ENCODE data around the gene DCUN1D4.
"Not testable (repeated sequence)": the region's sequence is repeated elsewhere in the genome, so short reads cannot be mapped to it uniquely, and the experiment has no call there.

DCUN1D4 gene

DNA sequence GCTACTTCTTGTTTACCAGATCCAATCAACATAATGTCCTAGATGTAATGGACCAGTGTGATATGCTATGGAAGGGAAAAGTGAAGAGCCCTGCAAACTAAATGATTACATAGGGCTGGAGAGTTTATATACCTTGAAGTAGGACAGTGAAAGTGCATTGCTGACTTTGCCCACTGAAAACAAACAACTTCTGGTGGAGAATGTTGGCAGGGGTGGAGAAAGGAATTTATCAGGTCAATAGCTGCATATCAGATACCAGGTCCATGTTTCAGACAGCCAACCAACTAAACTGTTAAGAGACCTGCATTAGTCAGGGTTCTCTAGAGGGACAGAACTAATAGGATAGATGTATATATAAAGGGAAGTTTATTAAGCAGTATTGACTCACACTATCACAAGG is 82.4 kb downstream of the DCUN1D4 start:
- H3K4me3 ChIP-seq (replicated peaks; ENCODE audit: low read depth, low read length): no peak overlapping the region
- DNase-seq (ENCODE audit: low read depth): no peak
- TF ChIP-seq, protein P1, sequence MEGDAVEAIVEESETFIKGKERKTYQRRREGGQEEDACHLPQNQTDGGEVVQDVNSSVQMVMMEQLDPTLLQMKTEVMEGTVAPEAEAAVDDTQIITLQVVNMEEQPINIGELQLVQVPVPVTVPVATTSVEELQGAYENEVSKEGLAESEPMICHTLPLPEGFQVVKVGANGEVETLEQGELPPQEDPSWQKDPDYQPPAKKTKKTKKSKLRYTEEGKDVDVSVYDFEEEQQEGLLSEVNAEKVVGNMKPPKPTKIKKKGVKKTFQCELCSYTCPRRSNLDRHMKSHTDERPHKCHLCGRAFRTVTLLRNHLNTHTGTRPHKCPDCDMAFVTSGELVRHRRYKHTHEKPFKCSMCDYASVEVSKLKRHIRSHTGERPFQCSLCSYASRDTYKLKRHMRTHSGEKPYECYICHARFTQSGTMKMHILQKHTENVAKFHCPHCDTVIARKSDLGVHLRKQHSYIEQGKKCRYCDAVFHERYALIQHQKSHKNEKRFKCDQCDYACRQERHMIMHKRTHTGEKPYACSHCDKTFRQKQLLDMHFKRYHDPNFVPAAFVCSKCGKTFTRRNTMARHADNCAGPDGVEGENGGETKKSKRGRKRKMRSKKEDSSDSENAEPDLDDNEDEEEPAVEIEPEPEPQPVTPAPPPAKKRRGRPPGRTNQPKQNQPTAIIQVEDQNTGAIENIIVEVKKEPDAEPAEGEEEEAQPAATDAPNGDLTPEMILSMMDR (IDR thresholded peaks at IDR 0.05; ENCODE audit: low read length, missing control alignments): no peak

GRCh38 chr4:51930557-51930956 is 87.6 kb downstream of the DCUN1D4 start:
- H3K4me3 ChIP-seq (replicated peaks; ENCODE audit: low read depth, low read length): no peak overlapping the region
- TF ChIP-seq, protein P1 (IDR thresholded peaks at IDR 0.05; ENCODE audit: low read length, missing control alignments): no peak
- DNase-seq (ENCODE audit: low read depth): peak; percentile 16

- TF ChIP-seq, protein P1 (IDR thresholded peaks at IDR 0.05; ENCODE audit: low read length, missing control alignments): no peak
- no peak for DNase-seq (ENCODE audit: low read depth)
- no peak overlapping the region for H3K4me3 ChIP-seq (replicated peaks; ENCODE audit: low read depth, low read length)
These were observed 88.5 kb downstream of the DCUN1D4 start for GRCh38 chr4:51931461-51931860.

DNA sequence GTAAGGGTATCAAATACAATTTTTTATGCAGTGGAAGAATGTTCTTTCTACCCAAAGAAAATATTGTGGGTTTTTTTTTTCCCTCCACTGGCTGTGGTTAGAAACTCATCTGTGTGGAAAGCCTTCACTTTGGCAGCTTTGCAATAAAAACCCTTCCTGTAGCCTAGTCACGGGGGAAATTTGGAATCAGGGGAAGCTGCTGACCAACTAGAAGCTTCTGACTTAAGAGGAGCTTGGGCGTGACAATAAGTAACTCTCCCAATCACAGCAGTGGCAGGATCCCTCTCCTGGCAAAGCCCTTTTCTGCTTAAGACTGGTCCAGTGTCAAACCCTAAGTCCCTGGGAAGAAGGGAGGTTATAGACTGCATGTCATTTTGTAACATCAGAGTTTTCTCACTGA is 89.3 kb downstream of the DCUN1D4 start:
- peak; percentile 35 for DNase-seq (ENCODE audit: low read depth)
- TF ChIP-seq, protein P1 (IDR thresholded peaks at IDR 0.05; ENCODE audit: low read length, missing control alignments): no peak
- no peak overlapping the region for H3K4me3 ChIP-seq (replicated peaks; ENCODE audit: low read depth, low read length)

DNA sequence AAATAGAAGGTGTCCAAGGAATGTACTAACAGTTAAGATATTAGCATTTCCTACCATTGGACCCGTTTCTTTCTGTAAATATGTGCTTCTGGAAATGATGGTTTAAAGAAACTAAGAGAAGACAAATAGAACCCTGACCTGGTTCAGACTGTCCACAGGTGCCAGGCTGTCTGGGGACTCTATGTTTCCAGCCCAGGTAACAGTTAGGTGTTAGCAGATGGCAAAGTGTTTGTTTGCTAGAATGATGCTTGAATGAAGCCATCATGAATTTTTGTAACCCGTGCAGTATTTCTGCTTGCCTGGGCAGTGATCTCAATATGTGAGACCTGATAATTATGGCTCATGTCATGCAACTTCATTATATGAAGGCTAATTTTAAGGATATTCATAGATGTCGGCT is 89.7 kb downstream of the DCUN1D4 start:
- H3K4me3 ChIP-seq (replicated peaks; ENCODE audit: low read depth, low read length): no peak overlapping the region
- no peak for DNase-seq (ENCODE audit: low read depth)
- TF ChIP-seq, protein P1 (IDR thresholded peaks at IDR 0.05; ENCODE audit: low read length, missing control alignments): no peak

- not testable (repeated sequence) for DNase-seq (ENCODE audit: low read depth); H3K4me3 ChIP-seq (replicated peaks; ENCODE audit: low read depth, low read length)
These were observed 97.5 kb downstream of the DCUN1D4 start for GRCh38 chr4:51940460-51940859.

GRCh38 chr4:51942108-51942832 is 99.3 kb downstream of the DCUN1D4 start:
- no peak for DNase-seq (ENCODE audit: low read depth)
- no peak overlapping the region for H3K4me3 ChIP-seq (replicated peaks; ENCODE audit: low read depth, low read length)
- TF ChIP-seq, protein P1 (IDR thresholded peaks at IDR 0.05; ENCODE audit: low read length, missing control alignments): no peak
